ENCODE results near the gene RALGAPA2.

- TF ChIP-seq CTCF (conservative IDR thresholded peaks at IDR 0.05; ENCODE audit: low read depth, low read length) (no peak), EZH2 (IDR thresholded peaks at IDR 0.05; ENCODE audit: low read length, unreplicated experiment) (no peak), EZH2phosphoT487 (IDR thresholded peaks at IDR 0.05; ENCODE audit: borderline replicate concordance, low read length) (no peak)
These were observed 56.6 kb downstream of the RALGAPA2 start for GRCh38 chr20:20655883-20656282.
